OCI-LY3 (cell line): ENCODE results near the gene MAGEB4.

ENCODE experiments used
- H2AFZ ChIP-seq: fragments of 200-600, 300-600 bp; shearing (Covaris generic); 2 replicates; pipeline ENCODE4 v1.6.0; 2014; ENCODE audit warnings: antibody characterized with exemption, low read depth, low read length
- H3K27ac ChIP-seq: fragments of 200-600, 300-600 bp; sonication (generic); 2 replicates; pipeline ENCODE4 v1.5.1; 2014; ENCODE audit warnings: mild to moderate bottlenecking, low read length, moderate library complexity, mixed read lengths
- H3K27me3 ChIP-seq: fragments of 200-600, 300-600 bp; sonication (generic); 2 replicates; pipeline ENCODE4 v1.6.1; 2014; ENCODE audit warnings: low read depth, low read length, mixed read lengths
- H3K36me3 ChIP-seq: fragments of 200-600, 300-600 bp; sonication (generic); replicated peaks from 2 replicates; pipeline ENCODE3; 2014; ENCODE audit warnings: low read depth, low read length, mixed read lengths
- H3K4me1 ChIP-seq: fragments of 300-600, 200-600 bp; sonication (generic); 2 replicates; pipeline ENCODE4 v1.6.1; 2014; ENCODE audit warnings: low read length, mixed read lengths
- H3K4me2 ChIP-seq: fragments of 200-600, 300-600 bp; sonication (generic); 2 replicates; pipeline ENCODE4 v1.6.1; 2014; ENCODE audit warnings: low read length, mixed read lengths
- H3K4me3 ChIP-seq: fragments of 300-600, 200-600 bp; sonication (generic); 2 replicates; pipeline ENCODE4 v1.5.1; 2014; ENCODE audit warnings: antibody characterized with exemption, mild to moderate bottlenecking, low read length, moderate library complexity
- H3K79me2 ChIP-seq: fragments of 300-600, 200-600 bp; shearing (Covaris generic); 2 replicates; pipeline ENCODE4 v1.6.1; 2014; ENCODE audit warnings: mild to moderate bottlenecking, low read length, mixed read lengths
- H3K9ac ChIP-seq: fragments of 300-600, 200-600 bp; shearing (Covaris generic); 2 replicates; pipeline ENCODE4 v1.6.0; 2014; ENCODE audit warnings: mild to moderate bottlenecking, low read length, moderate library complexity
- H3K9me3 ChIP-seq: fragments of 200-600, 300-600 bp; shearing (Covaris generic); 2 replicates; pipeline ENCODE4 v1.6.1; 2014; ENCODE audit warnings: low read length, mixed read lengths; ENCODE audit not compliant: insufficient read depth
- H4K20me1 ChIP-seq: fragments of 200-600, 300-600 bp; sonication (generic); 2 replicates; pipeline ENCODE4 v1.6.1; 2016; ENCODE audit warnings: low read length, mixed read lengths; ENCODE audit not compliant: insufficient read depth
- CTCF ChIP-seq: fragments of 200-600, 300-600 bp; sonication (generic); IDR thresholded peaks from 2 replicates; pipeline ENCODE4 v1.5.1; 2014; ENCODE audit warnings: antibody characterized with exemption, low read length, low read depth
- EZH2phosphoT487 ChIP-seq: fragments of 200-600 bp; shearing (Covaris generic); IDR thresholded peaks from 2 replicates; pipeline ENCODE4 v1.6.1; 2018; ENCODE audit warnings: antibody characterized with exemption, mixed run types, low read depth

The MAGEB4 gene

GRCh38 chrX:30248854-30249253 is 7.1 kb downstream of the MAGEB4 start:
- peak overlapping the region; percentile 41; the same call in 1 of the 2 replicates for H3K4me3 ChIP-seq
- H3K36me3 ChIP-seq: no peaks in the 10 kb centered on the region
- no peaks in the 10 kb centered on the region for H3K27me3 ChIP-seq
- no peaks in the 10 kb centered on the region for H3K79me2 ChIP-seq
- peak overlapping the region; percentile 36; the same call in 1 of the 2 replicates for H3K9ac ChIP-seq
- TF ChIP-seq EZH2phosphoT487: no peak
- H3K4me1 ChIP-seq: peaks cover 69% of the 10 kb centered on the region
- peak overlapping the region; percentile 51; the same call in 1 of the 2 replicates for H3K27ac ChIP-seq
- peak overlapping the region; percentile 66 for H3K4me2 ChIP-seq
- H4K20me1 ChIP-seq: no peaks in the 10 kb centered on the region
- H2AFZ ChIP-seq: no peak overlapping the region
- H3K9me3 ChIP-seq: no peaks in the 10 kb centered on the region

GRCh38 chrX:30253257-30253656 is 11.5 kb downstream of the MAGEB4 start:
- Histone ChIP-seq H3K27me3 (no peaks in the 10 kb centered on the region), H3K9me3 (no peaks in the 10 kb centered on the region), H3K79me2 (no peaks in the 10 kb centered on the region), H3K9ac (peak overlapping the region; percentile 9; the same call in 1 of the 2 replicates), H3K27ac (peak overlapping the region; percentile 73), H3K4me1 (peaks cover 58% of the 10 kb centered on the region), H3K4me3 (no peak overlapping the region), H3K4me2 (peak overlapping the region; percentile 66), H3K36me3 (no peaks in the 10 kb centered on the region), H4K20me1 (no peaks in the 10 kb centered on the region), H2AFZ (no peak overlapping the region)
- TF ChIP-seq EZH2phosphoT487 (no peak), CTCF (no peak)

- Histone ChIP-seq H3K4me1 (no peaks in the 10 kb centered on the region), H2AFZ (0 out of 2 replicates have a peak overlapping the region, but pooled peaks have one; percentile 65), H3K36me3 (no peaks in the 10 kb centered on the region), H3K27me3 (no peaks in the 10 kb centered on the region), H3K4me2 (no peak overlapping the region), H3K27ac (no peak overlapping the region), H4K20me1 (no peaks in the 10 kb centered on the region), H3K9ac (no peak overlapping the region), H3K4me3 (no peak overlapping the region), H3K9me3 (no peaks in the 10 kb centered on the region), H3K79me2 (no peaks in the 10 kb centered on the region)
- TF ChIP-seq EZH2phosphoT487: no peak
- TF ChIP-seq CTCF: no peak
Measured at GRCh38 chrX:30259927-30260326, 18.1 kb downstream of the MAGEB4 start.

- no peak overlapping the region for H3K27ac ChIP-seq
- no peaks in the 10 kb centered on the region for H4K20me1 ChIP-seq
- no peaks in the 10 kb centered on the region for H3K36me3 ChIP-seq
- H3K27me3 ChIP-seq: no peaks in the 10 kb centered on the region
- H3K4me2 ChIP-seq: no peak overlapping the region
- H3K9me3 ChIP-seq: no peaks in the 10 kb centered on the region
- TF ChIP-seq CTCF (no peak), EZH2phosphoT487 (no peak)
- no peaks in the 10 kb centered on the region for H3K4me1 ChIP-seq
- no peak overlapping the region for H3K4me3 ChIP-seq
- no peaks in the 10 kb centered on the region for H3K79me2 ChIP-seq
- H3K9ac ChIP-seq: no peak overlapping the region
- no peak overlapping the region for H2AFZ ChIP-seq
Measured at GRCh38 chrX:30261012-30261411, 19.2 kb downstream of the MAGEB4 start.

- Histone ChIP-seq H4K20me1 (no peaks in the 10 kb centered on the region), H3K79me2 (no peaks in the 10 kb centered on the region), H3K4me2 (no peak overlapping the region), H3K4me3 (no peak overlapping the region), H3K9ac (no peak overlapping the region), H3K4me1 (no peaks in the 10 kb centered on the region), H2AFZ (no peak overlapping the region), H3K27me3 (no peaks in the 10 kb centered on the region), H3K36me3 (no peaks in the 10 kb centered on the region), H3K27ac (no peak overlapping the region), H3K9me3 (no peaks in the 10 kb centered on the region)
- no peak for TF ChIP-seq CTCF
- TF ChIP-seq EZH2phosphoT487: no peak
Measured at GRCh38 chrX:30262763-30263162, 21.0 kb downstream of the MAGEB4 start.
